ENCODE results near the gene CIT.

DNA sequence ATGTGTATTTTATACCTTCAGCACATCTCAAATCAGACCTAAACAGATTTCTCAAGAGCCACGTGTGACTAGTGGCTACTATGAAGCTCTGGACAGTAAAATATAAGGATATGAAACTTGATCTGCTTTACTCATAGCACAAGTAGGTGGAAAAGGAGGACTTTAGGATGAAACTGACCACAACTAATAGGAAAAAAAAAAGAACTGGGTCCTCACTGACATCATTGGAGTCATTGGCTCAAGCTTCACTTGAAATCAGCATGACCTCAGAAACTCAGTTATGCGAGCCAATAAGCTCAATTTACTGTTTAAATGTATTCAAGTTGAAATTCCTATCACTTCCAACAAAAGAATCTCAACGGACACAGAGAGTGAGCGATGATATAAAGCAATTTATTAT lies 34.1 kb upstream of the CIT start:
- TF ChIP-seq, protein P1, sequence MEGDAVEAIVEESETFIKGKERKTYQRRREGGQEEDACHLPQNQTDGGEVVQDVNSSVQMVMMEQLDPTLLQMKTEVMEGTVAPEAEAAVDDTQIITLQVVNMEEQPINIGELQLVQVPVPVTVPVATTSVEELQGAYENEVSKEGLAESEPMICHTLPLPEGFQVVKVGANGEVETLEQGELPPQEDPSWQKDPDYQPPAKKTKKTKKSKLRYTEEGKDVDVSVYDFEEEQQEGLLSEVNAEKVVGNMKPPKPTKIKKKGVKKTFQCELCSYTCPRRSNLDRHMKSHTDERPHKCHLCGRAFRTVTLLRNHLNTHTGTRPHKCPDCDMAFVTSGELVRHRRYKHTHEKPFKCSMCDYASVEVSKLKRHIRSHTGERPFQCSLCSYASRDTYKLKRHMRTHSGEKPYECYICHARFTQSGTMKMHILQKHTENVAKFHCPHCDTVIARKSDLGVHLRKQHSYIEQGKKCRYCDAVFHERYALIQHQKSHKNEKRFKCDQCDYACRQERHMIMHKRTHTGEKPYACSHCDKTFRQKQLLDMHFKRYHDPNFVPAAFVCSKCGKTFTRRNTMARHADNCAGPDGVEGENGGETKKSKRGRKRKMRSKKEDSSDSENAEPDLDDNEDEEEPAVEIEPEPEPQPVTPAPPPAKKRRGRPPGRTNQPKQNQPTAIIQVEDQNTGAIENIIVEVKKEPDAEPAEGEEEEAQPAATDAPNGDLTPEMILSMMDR (conservative IDR thresholded peaks at IDR 0.05; ENCODE audit: low read depth, low read length), result no peak
- no peak for TF ChIP-seq EZH2 (IDR thresholded peaks at IDR 0.05; ENCODE audit: low read length, unreplicated experiment)
